HG02759 (cell line): ENCODE measurements around the gene VTA1.
A peak's percentile ranks its signal among the peaks of the same experiment; 100 is the strongest.
"Not testable (repeated sequence)": the region's sequence is repeated elsewhere in the genome, so short reads cannot be mapped to it uniquely, and the experiment has no call there.

Experiments used
- ATAC-seq: cut with Tn5 transposase; IDR thresholded peaks from one replicate; pipeline ENCODE4 v1.9.1; 2021; ENCODE audit warnings: mild to moderate bottlenecking, moderate library complexity; ENCODE audit not compliant: unreplicated experiment

The VTA1 gene, protein sequence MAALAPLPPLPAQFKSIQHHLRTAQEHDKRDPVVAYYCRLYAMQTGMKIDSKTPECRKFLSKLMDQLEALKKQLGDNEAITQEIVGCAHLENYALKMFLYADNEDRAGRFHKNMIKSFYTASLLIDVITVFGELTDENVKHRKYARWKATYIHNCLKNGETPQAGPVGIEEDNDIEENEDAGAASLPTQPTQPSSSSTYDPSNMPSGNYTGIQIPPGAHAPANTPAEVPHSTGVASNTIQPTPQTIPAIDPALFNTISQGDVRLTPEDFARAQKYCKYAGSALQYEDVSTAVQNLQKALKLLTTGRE

GRCh38 chr6:142146828-142147662 lies at the start of gene VTA1, which contains the start of gene NMBR:
Gene VTA1, plus strand, starts transcription at chr6:142147263. Its CDS starts 25 bp downstream, at chr6:142147288.
Gene NMBR, minus strand, starts transcription at chr6:142147122. Its CDS starts 58,464 bp downstream, at chr6:142088658.
- ATAC-seq, result peak; percentile 100

- ATAC-seq, result not testable (repeated sequence)
Measured at GRCh38 chr6:142104820-142105219, 42.2 kb upstream of the VTA1 start.

- not testable (repeated sequence) for ATAC-seq
Measured at GRCh38 chr6:142110820-142111219, 36.2 kb upstream of the VTA1 start.

GRCh38 chr6:142112451-142113061 lies 34.5 kb upstream of the VTA1 start:
- peak; percentile 56 for ATAC-seq

- no peak for ATAC-seq
Measured at GRCh38 chr6:142117366-142117765, 29.7 kb upstream of the VTA1 start.

- no peak for ATAC-seq
Measured at GRCh38 chr6:142118328-142118727, 28.7 kb upstream of the VTA1 start.

GRCh38 chr6:142118925-142119324 lies 28.1 kb upstream of the VTA1 start:
- no peak for ATAC-seq

- ATAC-seq, result no peak
Measured at GRCh38 chr6:142121342-142121741, 25.7 kb upstream of the VTA1 start.

GRCh38 chr6:142130814-142131213 lies 16.2 kb upstream of the VTA1 start:
- no peak for ATAC-seq

DNA sequence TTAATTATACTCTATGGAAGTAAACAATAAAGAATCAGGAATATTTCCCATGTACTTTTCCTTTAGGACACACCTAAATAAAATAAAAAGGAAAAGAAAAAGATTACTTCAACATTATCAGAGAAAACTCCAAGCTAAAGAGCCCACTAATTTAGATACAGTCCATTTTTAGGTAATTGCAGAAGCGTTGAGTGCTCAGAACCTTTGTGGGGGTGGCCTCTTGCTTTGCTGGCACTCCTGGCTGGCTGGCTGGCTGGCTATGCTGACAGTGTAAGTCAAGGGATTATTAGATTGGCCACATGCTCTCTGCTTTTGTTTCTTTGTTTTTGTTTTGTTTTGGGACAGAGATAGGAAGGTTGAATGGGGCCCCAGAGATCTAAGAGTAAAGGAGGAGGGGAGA lies 14.4 kb upstream of the VTA1 start, which contains the start of gene GJE1:
Gene GJE1 (plus strand): TSS at position 301 of the 400 bp plus-strand sequence. CDS start 234 bp downstream, outside the sequence.
- no peak for ATAC-seq

GRCh38 chr6:142138876-142139275 lies 8.2 kb upstream of the VTA1 start:
- no peak for ATAC-seq

- not testable (repeated sequence) for ATAC-seq
Measured at GRCh38 chr6:142141531-142141930, 5.5 kb upstream of the VTA1 start.

DNA sequence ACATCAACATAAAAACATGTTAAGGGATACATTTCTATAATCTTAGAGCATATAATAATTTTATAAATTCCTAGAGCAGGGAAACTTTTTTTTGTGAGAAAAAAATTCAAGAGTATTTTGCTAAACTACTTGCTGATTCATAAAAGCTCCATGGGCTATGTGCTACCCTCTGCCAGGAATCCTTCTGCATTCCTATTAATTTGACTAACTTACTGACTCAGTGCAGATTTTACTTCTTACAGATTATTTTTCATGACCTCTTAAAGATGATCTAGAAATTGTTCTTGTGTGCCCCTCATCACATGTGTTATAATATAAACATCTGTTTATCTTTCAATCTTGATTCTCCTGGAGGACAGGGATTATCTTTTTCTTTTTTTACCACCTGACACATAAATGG lies 5.7 kb downstream of the VTA1 start:
- no peak for ATAC-seq

- no peak for ATAC-seq
Measured at GRCh38 chr6:142153196-142153595, 6.1 kb downstream of the VTA1 start.

GRCh38 chr6:142154336-142154735 lies 7.3 kb downstream of the VTA1 start:
- ATAC-seq, result no peak

GRCh38 chr6:142155091-142155490 lies 8.0 kb downstream of the VTA1 start:
- no peak for ATAC-seq

DNA sequence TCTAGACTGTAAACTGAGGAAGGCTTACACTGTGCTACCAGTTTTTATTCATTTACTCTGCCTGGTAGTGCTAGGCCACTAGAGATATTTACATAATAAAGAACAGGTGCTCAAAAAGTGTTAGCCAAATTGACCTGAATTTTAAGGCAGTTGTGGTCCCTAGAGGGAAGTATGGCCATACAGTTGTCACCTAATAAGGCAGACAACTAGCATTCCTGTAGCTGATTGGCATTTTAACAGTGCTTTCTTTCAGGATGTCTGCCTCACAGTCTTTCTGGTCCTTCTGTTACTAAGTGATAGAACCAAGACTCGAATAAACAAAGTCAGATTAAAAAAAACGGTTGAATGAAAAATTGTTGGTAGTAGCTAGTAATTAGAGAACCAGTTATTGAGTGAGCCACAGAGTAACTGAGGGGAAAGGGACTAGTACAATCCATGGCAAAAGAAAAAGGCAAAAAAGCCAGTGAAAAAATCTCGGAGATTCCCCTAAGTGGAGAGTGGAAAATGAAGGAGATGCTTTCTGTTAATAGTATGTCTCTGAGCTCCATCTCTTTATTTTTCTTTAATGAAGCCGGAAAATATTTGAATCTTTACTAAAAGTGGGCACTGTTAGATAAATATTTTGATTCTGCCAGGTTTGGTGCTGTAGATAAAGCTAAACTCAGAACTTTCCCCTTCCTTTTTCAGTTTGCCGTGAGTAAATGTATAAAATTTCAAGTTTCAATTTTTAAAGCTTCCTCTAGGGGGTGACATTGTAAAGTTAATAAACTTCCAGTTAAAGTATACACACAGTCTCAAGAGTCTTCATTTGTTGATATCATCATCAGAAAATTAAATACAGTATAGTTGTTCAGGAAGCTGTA lies 9.1 kb downstream of the VTA1 start:
- ATAC-seq, result peak; percentile 57

GRCh38 chr6:142156758-142157068 lies 9.7 kb downstream of the VTA1 start:
- not testable (repeated sequence) for ATAC-seq

DNA sequence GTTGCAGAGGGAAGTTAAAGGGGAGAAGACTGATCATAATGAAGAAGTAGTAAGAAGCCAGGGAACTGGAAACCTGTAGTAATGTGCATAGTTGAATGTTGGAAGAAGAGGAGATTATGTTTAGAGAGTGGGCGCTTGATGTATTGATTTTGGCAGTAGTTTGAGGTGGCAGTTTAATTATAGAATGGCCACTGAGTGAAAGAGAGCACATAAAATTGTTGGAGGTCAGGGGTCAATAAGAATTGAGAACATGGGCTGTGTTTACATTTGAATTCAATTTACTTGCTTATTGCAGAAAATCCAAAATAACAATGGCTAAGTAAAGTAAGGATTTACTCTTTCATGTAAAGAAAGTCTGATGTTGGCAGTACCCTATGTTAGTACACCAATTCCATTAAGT lies 15.7 kb downstream of the VTA1 start:
- no peak for ATAC-seq

GRCh38 chr6:142165227-142165626 lies 18.2 kb downstream of the VTA1 start:
- no peak for ATAC-seq

- no peak for ATAC-seq
Measured at GRCh38 chr6:142167071-142167470, 20.0 kb downstream of the VTA1 start.
